ENCODE measurements around the gene SCUBE1.

- no peak for TF ChIP-seq CTCF (IDR thresholded peaks at IDR 0.05)
- no peak for TF ChIP-seq POLR2A (IDR thresholded peaks at IDR 0.05)
Measured at GRCh38 chr22:43277091-43277490, 66.1 kb downstream of the SCUBE1 start.
